ENCODE results near the gene SLC35G2. TPM values are rescaled to one million over a fixed set of nuclear protein-coding genes. Genes with fewer than 3 reads are reported as not detected.

SLC35G2 gene
- total and polyA plus RNA-seq, 2 of the 4 experiments (the other 2 are of a cell fraction): 6.6 to 7.0 TPM

GRCh38 chr3:136835089-136835812 is 16.3 kb downstream of the SLC35G2 start:
- H2BK15ac ChIP-seq (ENCODE audit: low read depth, low read length): no peak overlapping the region
- no peak overlapping the region for H4K91ac ChIP-seq (ENCODE audit: insufficient read depth, low read depth, low read length)
- no peak overlapping the region for H3K9ac ChIP-seq (ENCODE audit: low read depth, low read length)
- H3K56ac ChIP-seq (ENCODE audit: extremely low read depth, insufficient read depth, low read length): no peak overlapping the region
- no peak overlapping the region for H2AK9ac ChIP-seq (replicated peaks; ENCODE audit: low read depth, low read length, poor library complexity)
- H2AK5ac ChIP-seq (ENCODE audit: low read depth, low read length): no peak overlapping the region
- intact Hi-C loops (cut with micrococcal nuclease): no loop called here
- H3K27me3 ChIP-seq (ENCODE audit: control insufficient read depth, insufficient read depth, low read length): no peaks in the 10 kb centered on the region
- ChIA-PET POLR2A (ENCODE audit: unreplicated experiment) (no interaction called here), CTCF (no interaction called here)
- H3K4me3 ChIP-seq (ENCODE audit: insufficient read depth, low read depth, low read length): no peak overlapping the region
- peak overlapping the region; percentile 41 for H2BK5ac ChIP-seq (ENCODE audit: low read depth, low read length, poor library complexity, severe bottlenecking)
- no CpG with 5 or more reads among the region's 1 CpG for WGBS, 2 experiments (ENCODE audit: extremely low coverage in 2 of 2, insufficient read length in 1 of 2)
- in situ Hi-C loops (cut with MboI; ENCODE audit: low sequenced_read_pairs): no loop called here
- H3K18ac ChIP-seq (ENCODE audit: low read depth, low read length): no peak overlapping the region
- dilution Hi-C loops (cut with HindIII; ENCODE audit: low sequenced_read_pairs, unreplicated experiment): no loop called here
- H4K5ac ChIP-seq (ENCODE audit: low read depth, low read length): peak overlapping the region; percentile 11; the same call in 1 of the 2 replicates
- no peaks in the 10 kb centered on the region for H3K36me3 ChIP-seq (ENCODE audit: control insufficient read depth, insufficient read depth, low read length)
- H3K4me2 ChIP-seq (ENCODE audit: low read depth, low read length): peak overlapping the region; percentile 46; the same call in 1 of the 2 replicates
- 0 out of 2 replicates have a peak overlapping the region, but pooled peaks have one; percentile 42 for H2BK120ac ChIP-seq (ENCODE audit: low read depth, low read length)
- peaks cover 30 to 54% of the 10 kb centered on the region in 2 experiments for H3K79me1 ChIP-seq (ENCODE audit: low read depth in 1 of 2, low read length in 2 of 2)
- H3K14ac ChIP-seq (replicated peaks; ENCODE audit: low read depth, low read length): no peak overlapping the region
- H2AFZ ChIP-seq (replicated peaks; ENCODE audit: low read length, poor library complexity): no peak overlapping the region
- peaks cover 8% of the 10 kb centered on the region; the same call in 1 of the 2 replicates for H3K9me1 ChIP-seq (ENCODE audit: insufficient read depth, low read length)
- no peak overlapping the region for H3K27ac ChIP-seq (ENCODE audit: insufficient read depth, low read length)
- BruUV-seq (replicated peaks): no TSS peak
- no peak for ATAC-seq (ENCODE audit: low read depth)
- H4K20me1 ChIP-seq (ENCODE audit: insufficient read depth, low read length): no peaks in the 10 kb centered on the region
- no peaks in the 10 kb centered on the region for H3K9me3 ChIP-seq (ENCODE audit: control insufficient read depth, insufficient read depth, low read length)
- H3K4ac ChIP-seq (ENCODE audit: low read depth, low read length): 0 out of 2 replicates have a peak overlapping the region, but pooled peaks have one; percentile 56
- H4K8ac ChIP-seq (ENCODE audit: low read depth in 2 of 2, low read length in 2 of 2): no peak overlapping the region
- H2BK20ac ChIP-seq (ENCODE audit: low read depth, low read length): no peak overlapping the region
- peak overlapping the region; percentile 59; the same call in 1 of the 2 replicates for H3K23ac ChIP-seq (ENCODE audit: low read depth, low read length)
- peaks cover 18% of the 10 kb centered on the region for H3K4me1 ChIP-seq (ENCODE audit: control insufficient read depth, insufficient read depth, low read length)
- no peak for DNase-seq
- TF ChIP-seq MXI1 (IDR thresholded peaks at IDR 0.05; ENCODE audit: borderline replicate concordance, low read depth, low read length): no peak
- TF ChIP-seq, protein P1, sequence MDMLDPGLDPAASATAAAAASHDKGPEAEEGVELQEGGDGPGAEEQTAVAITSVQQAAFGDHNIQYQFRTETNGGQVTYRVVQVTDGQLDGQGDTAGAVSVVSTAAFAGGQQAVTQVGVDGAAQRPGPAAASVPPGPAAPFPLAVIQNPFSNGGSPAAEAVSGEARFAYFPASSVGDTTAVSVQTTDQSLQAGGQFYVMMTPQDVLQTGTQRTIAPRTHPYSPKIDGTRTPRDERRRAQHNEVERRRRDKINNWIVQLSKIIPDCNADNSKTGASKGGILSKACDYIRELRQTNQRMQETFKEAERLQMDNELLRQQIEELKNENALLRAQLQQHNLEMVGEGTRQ (IDR thresholded peaks at IDR 0.05; ENCODE audit: low read depth, low read length): no peak
- TF ChIP-seq RCOR1 (IDR thresholded peaks at IDR 0.05; ENCODE audit: insufficient replicate concordance, low read length): no peak
- TF ChIP-seq NFE2L2 (IDR thresholded peaks at IDR 0.05; ENCODE audit: low read depth, low read length): no peak
- TF ChIP-seq, protein P2, sequence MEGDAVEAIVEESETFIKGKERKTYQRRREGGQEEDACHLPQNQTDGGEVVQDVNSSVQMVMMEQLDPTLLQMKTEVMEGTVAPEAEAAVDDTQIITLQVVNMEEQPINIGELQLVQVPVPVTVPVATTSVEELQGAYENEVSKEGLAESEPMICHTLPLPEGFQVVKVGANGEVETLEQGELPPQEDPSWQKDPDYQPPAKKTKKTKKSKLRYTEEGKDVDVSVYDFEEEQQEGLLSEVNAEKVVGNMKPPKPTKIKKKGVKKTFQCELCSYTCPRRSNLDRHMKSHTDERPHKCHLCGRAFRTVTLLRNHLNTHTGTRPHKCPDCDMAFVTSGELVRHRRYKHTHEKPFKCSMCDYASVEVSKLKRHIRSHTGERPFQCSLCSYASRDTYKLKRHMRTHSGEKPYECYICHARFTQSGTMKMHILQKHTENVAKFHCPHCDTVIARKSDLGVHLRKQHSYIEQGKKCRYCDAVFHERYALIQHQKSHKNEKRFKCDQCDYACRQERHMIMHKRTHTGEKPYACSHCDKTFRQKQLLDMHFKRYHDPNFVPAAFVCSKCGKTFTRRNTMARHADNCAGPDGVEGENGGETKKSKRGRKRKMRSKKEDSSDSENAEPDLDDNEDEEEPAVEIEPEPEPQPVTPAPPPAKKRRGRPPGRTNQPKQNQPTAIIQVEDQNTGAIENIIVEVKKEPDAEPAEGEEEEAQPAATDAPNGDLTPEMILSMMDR (conservative IDR thresholded peaks at IDR 0.05; ENCODE audit: low read depth, low read length): no peak
- TF ChIP-seq SMC3 (IDR thresholded peaks at IDR 0.05; ENCODE audit: low read depth, low read length): no peak
- TF ChIP-seq FOS (IDR thresholded peaks at IDR 0.05; ENCODE audit: low read depth, low read length): no peak
- no peak for TF ChIP-seq MAFK (IDR thresholded peaks at IDR 0.05; ENCODE audit: low read depth, low read length)
- TF ChIP-seq CHD1 (IDR thresholded peaks at IDR 0.05; ENCODE audit: low read depth, low read length): no peak
- no peak for TF ChIP-seq BHLHE40 (IDR thresholded peaks at IDR 0.05; ENCODE audit: low read depth, low read length)
- TF ChIP-seq POLR2A (IDR thresholded peaks at IDR 0.05; ENCODE audit: low read depth, low read length): no peak
- TF ChIP-seq CEBPB (IDR thresholded peaks at IDR 0.05; ENCODE audit: low read depth, low read length): no peak
- no peak for TF ChIP-seq MAZ (IDR thresholded peaks at IDR 0.05; ENCODE audit: borderline replicate concordance, low read depth, low read length)
- TF ChIP-seq ELK1 (IDR thresholded peaks at IDR 0.05; ENCODE audit: borderline replicate concordance, low read depth, low read length): no peak
- no peak for TF ChIP-seq RAD21 (IDR thresholded peaks at IDR 0.05; ENCODE audit: low read length)

Measured in IMR-90 (cell line).